ENCODE data around the gene L3MBTL4. TPM values are rescaled to one million over a fixed set of nuclear protein-coding genes. Genes with fewer than 3 reads are reported as not detected.

The L3MBTL4 gene
- polyA plus RNA-seq, 1 donor, result 1.4 TPM

DNA sequence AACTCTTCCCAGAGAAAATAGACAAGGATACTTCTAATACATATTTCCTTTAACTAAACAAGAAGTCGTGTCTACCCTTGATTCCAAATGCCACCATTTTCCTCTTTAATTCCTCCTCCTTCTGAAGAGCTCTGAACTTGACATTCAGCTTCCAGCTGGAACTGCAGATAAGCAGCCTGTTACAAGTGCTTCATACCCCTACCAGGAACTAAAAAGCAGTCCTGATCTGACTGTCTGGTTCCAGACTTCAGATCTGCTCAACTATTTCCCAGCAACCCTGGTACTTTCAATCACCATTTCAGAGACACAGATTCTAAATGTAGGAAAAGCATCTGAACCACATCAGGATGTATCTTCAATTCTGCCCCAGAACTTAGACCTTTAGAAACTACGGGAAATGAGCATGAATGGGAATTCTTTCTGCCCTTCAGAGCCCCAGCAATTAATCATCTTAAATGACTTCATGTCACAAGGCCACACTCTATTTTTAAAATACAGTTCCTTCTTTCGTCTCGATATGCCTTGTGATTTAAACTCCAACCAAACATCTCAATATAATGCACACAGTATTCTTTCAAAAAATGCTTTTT lies 159.5 kb downstream of the L3MBTL4 start:
- no peak for DNase-seq (ENCODE audit: low read depth)

DNA sequence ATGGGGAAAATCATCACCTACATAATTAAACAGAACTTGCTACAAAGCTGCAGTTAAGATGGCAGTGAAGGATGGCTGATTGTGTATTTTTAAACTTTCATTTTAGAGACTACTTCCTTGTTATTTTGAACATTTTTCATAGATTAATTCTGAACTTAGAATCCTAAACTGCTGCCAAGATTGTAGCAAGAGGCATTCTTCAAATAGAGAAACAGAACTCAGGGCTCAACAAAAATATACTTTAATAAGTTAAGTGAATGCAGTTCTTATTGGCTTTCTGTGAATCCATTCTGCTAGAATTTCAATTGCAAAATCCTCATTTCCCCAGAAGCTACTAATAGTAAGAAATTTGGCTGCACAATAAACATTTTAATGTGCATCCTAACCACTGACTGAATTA lies 160.3 kb downstream of the L3MBTL4 start:
- DNase-seq (ENCODE audit: low read depth), result no peak

DNA sequence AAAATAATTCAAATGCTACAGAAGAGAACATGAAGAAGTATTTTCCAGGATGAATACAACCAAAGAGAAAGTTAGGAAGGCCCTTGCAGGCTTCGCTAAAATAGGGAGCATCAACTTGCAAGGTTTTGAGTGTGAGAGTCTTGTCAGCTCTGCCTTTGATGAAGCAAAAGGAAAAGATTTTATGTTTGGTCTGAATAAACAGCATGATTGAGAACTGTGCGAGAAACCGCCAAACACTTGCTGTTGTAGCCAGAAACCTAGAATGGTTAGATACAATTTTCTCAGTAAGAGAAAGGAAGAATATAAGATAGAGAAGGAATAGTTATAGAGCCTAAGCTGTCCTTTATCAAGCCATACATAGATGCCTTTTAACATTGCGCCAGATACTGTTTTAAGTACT lies 163.6 kb downstream of the L3MBTL4 start:
- DNase-seq (ENCODE audit: low read depth), result no peak

DNA sequence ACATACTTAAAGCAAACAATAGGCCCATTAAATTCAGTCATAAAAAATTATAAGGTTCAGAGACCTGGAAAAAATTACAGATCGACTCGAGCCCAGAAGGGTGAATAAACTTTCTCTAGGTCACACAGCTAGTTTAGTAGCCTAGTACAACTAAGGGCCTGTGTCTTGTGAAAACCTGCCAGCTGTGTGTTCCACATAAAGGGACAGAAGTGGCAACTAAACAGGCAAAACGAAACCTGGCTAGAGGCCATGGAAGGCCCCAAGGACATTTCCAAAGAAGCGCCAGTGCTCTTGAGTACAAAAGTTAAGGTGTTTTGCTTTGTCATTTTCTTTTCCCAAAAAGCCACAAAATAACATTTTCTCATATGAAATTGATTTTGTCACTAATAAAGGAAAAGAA lies 164.9 kb downstream of the L3MBTL4 start:
- DNase-seq (ENCODE audit: low read depth), result no peak

DNA sequence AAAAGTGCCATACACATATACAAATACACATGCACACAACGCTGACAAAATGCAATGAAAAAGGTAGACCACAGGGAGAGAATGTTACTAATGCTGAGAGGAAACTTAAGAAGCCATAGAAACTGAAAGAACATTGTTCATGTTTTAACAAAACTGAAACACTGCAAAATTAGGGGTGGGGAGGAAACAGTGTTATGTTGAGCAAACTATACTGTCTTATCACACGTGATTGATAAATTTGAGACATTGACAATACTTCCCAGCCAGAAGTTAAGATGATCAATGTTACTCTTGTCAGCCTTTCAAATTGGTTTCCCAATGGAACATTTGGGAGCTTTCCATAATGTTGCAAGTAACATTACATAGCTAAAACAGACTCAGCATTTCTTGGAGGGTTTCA lies 165.5 kb downstream of the L3MBTL4 start:
- no peak for DNase-seq (ENCODE audit: low read depth)

DNA sequence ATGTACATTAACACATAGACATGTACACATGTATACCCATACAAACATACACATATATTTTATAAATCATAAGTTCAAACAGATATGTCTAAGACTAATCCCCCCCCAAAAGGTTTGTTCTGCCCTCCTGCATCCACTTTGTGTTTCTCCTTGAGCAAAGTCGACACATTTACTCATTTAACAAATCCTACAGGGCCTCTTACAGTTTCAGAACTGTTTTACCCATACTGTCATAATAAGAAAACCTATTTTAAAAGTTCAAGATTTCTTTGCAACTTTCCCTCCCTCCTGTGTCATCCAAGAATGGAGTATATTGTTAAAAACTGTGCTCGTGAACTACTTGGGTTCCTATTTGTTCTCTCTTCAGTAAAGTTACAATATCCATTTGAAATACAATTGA lies 166.7 kb downstream of the L3MBTL4 start:
- no peak for DNase-seq (ENCODE audit: low read depth)

DNA sequence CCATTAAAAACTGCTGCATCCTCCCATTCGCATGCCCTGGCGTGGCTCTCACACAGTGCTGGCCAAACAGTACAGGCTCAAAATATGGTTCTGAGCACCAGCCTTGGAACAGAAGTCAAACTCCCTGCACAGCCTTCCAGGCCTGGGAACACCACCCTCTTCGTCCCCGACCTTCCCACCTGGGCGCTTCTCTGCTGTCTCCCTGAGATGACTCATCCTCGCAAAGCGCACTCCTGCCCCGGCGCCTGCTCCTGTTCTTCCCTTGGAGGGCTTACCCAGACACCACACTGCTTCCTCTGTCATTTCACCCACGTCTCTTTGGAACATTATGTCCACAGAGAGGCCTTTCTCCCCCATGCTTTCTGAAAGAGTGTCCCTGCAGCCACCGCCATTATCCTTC lies 172.7 kb downstream of the L3MBTL4 start:
- DNase-seq (ENCODE audit: low read depth), result no peak

DNA sequence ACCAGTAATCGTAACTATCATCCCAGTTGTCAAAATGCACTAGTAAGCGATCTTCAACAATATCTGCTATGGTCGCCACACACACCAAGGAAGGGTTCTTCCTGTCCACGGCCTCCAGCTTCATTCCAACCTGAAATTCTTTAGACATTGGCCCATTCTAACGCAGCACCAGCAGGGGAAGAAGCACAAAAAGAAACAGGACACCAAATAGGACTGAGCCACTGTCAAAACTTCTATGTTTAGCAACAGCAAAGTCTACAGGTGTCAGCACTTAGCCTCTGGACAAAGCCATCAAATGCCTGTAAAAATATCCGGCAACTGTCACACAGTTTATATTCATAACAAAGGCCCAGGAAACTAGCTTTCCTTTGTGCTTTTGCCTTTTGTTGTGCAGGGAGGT lies 175.0 kb downstream of the L3MBTL4 start:
- DNase-seq (ENCODE audit: low read depth), result no peak

DNA sequence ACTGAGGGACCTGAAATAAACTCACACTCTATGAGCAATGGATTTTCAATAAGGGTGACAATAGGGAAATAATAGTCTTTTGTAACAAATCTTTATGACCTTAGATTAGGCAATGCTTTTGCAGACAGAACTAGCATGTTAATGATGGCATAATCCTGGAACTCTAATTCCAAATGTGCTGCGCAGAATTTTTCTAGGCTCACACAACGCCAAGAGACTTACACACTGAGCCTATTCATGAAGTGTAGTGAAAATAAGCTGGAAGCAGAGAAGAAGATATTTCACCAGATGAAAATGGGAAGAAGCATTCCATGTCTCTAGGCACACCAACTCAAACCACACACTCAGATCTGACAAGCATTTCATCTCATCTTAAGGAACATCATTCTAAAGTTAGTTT lies 178.5 kb downstream of the L3MBTL4 start:
- DNase-seq (ENCODE audit: low read depth), result no peak

DNA sequence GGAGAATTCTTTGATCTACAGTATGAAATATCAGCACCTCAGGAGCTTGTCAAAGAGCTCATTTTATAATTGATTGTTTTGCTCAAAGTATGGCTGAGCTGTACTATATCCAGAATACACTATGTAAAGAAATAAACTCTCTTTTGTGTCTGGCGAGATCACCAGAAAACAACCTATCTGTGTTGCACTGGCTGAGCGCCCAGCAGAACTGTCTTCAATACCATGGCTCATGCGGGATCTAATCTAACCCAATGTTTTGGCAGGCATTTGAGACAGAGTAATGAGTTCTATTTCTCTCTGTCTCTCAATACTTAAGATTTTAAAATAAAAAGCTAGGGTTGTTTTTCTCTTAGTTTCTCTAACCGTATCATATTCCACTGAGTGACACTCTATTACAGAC lies 192.4 kb downstream of the L3MBTL4 start:
- no peak for DNase-seq (ENCODE audit: low read depth)

DNA sequence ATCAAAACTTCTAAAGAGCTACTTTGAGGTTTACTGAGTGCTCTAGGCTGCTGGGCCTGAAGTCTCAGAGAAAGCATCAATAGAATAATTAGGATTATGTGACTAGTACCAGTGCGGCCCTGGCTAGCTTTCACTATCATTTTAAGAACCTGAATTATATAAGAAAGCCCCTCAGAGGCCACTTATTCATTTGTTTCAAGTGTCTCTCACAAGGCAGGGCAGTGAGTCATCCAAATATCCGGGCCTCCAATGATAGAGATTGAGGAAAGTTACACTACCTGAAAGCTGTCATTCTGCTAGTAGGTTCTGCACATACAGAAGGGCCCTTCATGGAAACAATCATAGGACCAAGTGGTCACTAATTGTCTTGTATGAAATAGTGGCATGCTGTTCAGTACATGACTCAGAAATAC lies 193.1 kb downstream of the L3MBTL4 start:
- DNase-seq (ENCODE audit: low read depth), result no peak

DNA sequence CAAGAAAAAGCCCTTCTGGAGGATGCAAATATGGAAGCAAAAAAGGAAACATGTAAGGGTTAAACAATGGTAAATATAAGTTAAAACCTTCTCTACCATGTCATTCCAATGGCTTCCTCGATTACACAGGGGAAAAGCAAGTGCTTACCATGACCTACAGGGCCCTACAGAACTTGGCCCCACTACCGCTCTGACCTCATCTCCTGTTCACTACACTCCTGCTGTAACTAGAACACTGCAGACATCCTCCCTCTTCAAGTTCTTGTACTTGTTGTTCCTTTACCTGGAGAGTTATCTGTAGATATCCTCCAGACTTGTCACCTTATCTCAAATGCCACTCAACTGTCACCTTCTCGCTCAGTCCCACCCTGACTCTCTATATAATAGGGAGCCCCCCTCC lies 194.6 kb downstream of the L3MBTL4 start:
- no peak for DNase-seq (ENCODE audit: low read depth)

DNA sequence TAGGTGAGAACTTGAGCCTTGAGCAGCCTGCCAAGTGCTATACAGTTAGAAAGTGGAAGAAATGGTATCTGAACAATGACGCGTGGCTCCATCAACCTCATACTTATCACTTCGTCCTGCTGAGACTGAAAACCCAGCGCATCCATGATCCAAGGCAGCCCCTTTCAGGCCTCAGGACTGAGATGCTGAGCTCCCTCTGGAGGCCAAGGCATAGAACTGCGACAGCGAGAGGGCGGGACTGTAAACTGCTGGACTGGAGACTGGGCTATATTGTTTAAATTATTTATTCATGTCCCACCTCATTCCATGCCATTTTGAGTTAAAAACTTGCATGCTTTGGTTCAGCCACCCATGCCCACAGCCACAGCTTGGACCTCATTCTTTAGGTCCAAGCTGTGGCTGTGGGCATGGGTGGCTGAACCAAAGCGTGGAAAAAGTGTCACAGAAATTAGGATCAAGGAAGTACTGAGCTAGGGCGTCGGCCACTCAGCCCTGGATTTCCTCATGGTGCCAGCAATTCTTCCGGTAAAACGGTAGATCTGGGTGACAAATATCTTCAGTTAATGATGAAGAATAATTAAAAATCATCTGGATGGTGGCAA lies 195.5 kb downstream of the L3MBTL4 start:
- no peak for DNase-seq (ENCODE audit: low read depth)

DNA sequence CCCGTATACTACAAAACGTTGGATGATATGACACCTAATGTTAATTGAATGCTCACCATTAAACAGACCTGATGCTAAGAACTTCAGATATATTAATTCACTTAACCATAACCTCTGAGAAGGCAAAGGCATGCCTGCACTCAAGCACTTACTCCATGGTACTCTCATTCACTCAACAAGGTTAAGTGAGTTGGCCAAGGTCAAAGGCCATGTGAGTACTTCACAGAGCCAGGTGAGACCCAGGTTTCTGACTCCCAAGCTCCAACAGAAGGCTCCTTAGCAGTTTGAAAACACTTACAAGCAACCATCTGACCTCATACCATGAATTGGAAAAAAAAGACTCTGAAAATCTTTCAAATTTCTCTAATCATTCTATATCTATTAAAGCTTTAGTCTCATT lies 198.8 kb downstream of the L3MBTL4 start:
- no peak for DNase-seq (ENCODE audit: low read depth)

DNA sequence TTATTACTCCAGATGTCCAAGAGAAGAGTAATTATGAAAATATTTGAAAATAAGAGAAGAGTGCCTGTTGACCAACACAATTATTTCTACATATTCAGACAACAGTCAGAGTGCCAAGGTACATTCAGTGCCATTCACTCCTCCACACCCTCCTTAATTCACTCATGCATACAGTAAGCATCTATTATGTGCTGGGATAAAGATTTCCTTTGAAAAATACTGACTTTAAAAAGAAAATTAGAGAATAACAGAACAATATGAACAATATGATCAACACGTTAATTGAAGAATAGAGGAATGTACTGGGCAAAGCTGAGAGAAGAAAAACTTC lies 203.6 kb downstream of the L3MBTL4 start:
- no peak for DNase-seq (ENCODE audit: low read depth)

DNA sequence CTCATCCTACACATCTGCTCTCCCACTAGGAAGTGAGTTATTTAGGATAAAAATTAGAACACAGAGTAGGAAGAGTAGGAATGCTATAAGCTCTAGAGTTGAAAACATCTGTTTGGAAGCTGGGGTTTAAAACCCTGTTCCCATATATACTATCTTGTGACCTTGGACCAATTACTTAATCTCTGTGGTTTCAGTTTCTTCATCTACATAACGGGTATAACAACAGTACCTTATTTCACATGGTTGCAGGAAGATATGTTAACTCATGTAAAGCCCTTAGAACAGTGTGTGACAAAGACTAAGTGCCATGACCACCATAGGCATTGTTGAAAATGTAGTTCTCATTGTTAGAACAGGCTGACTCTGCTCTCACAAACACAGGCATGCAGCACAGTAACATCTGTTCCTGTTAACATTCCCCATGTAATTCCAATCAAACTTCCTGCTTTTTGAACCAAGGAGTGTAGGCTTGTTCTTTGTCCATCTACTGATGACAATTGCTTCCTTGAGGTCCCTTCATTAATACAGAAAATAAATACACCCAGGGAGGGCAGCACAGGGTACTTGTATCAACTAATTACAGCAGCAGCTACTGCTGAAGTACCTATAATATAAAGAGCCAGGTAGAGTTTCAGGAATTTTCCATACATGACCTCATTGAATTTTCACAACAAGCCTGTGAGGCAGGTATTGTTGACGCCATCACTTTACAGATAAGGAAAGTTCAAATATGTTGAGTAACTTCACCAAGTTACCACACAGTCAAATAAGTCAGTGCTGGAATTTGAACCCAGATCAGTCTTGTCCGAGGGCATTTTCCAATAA lies 204.2 kb downstream of the L3MBTL4 start:
- DNase-seq (ENCODE audit: low read depth), result no peak

DNA sequence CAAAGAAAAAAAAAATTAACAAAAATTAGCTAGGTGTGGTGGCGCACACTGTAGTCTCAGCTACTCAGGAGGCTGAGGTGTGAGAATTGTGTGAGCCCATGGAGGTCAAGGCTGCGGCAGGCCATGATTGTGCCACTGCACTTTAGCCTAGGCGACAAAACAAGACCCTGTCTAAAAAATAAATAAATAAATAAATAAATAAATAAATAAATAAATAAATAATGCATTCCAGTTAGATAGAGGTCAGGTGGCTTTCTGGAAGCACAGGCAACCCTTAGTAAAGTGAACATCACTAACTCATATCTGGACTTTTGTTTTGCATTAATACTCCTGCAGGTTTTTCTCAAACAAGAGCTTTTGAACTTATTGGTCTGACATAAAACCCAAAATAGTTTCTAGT lies 206.8 kb downstream of the L3MBTL4 start:
- DNase-seq (ENCODE audit: low read depth), result no peak

DNA sequence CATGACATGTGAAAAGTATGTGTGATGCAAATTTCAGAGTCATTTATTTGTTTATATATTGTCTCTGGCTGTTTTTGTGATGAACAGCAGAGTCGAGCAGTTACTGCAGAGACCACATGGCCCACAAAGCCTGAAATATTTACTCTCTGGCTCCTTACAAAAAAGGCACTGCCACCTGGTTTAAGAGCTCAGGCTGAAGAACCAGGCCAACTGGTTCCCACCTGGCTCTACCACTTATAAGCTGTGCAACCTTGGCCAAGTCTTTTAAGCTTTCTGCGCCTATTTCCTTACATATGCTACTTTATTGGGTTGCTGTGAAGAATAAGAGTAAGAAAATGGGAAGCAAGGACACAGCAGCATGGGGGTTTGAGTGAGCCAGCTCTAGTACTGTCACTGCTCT lies 207.6 kb downstream of the L3MBTL4 start:
- DNase-seq (ENCODE audit: low read depth), result no peak

DNA sequence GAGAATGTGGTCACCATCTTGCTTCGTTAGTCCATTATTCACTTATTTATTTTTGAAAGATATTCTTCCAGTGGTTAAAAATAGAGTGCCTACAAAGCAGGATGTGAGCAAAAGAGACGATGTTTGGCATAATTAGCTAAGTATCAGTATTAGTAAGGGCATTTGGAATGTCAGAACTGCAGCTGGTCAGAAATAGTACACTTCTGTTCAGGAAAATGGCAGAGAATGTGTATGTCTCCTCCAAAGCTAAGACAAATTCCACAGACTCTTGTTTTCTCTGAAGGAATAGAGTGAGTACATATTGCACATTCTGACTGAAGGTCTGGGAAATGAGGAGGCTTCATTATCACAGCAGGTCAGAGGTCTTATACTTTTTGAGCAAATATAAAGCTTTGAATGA lies 209.0 kb downstream of the L3MBTL4 start:
- DNase-seq (ENCODE audit: low read depth), result no peak

DNA sequence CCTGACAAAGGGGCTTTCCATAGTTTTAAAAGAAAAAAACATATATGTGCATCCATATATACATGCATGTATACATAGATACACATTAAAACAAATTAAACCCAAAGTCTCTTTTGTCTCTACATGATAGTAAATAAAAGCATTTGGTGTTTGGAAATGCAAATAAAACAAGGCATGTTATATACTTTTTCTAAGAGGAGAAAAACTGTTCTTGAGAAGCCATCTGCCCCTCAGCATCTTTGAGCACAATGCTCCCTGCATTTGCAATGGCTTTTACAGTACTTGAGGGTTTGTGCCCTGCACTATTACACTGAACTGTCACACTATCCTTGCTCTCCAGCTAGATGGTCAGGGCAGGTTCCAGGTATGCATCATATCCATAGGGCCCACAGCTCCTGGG lies 210.2 kb downstream of the L3MBTL4 start:
- no peak for DNase-seq (ENCODE audit: low read depth)

DNA sequence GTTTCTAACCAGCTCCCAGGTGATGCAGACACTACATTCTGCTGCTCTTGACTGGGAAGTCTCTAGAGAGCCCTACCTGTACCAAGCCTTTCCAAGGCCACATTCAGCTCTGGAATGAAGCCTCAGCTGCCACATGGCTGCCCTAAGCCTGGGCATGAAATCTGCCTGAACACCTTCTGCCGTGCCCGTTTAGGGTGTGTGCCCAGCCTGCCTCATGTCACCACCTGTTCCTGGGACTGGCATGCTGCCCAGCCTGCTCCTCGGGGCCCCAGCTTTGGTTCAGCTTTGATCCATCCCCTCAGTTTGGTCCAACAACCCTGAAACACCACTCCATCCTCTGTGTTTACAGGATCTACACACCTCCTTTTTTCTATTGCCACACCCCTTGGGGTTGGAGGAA lies 210.9 kb downstream of the L3MBTL4 start:
- DNase-seq (ENCODE audit: low read depth), result no peak

DNA sequence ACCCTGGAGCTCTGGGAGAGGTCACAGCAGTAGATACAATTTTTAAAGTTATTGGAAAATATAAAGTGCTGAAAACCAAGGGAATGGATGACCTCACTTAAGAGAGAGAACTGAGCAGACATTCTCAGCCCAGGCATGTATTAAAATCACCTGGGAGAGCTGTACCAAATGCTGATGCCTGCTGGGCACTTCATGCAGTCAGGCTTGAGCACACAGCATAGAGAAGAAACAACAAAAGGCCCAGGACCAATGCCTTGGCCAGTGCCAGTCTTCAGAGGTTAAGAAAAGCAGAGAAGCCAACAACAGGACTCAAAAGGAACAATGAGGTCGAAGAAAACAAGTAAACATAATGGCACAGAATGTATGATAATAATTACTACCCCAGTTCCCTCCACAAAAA lies 211.8 kb downstream of the L3MBTL4 start:
- DNase-seq (ENCODE audit: low read depth), result no peak

DNA sequence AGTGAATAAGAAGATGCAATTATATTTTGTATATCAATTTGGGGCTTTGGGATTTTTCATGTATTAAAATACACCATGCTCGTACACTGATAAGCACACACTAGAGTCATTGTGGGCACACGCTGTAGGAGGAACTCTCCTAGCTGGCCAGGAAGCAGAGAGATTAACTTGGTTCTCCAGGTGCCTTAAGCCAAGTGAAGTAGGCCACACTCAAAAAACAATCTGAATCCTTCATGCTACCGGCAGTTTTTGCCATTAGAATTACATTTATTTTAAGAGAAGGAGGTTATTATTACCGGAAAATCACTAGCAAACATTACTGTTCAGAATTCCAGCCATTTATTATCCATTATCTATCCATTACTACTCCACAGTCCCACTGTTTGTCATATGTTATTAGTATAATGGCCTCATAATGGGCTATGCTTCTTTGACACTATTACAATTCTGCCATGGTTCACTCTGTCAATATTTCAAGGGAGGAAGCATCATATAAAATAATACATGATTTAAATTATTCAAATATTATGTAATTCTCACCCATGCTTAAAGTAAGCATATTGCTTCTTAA lies 214.4 kb downstream of the L3MBTL4 start:
- no peak for DNase-seq (ENCODE audit: low read depth)

Data from forelimb muscle (tissue), 1 donor.